K562 treated with DMSO at 1 percent for 4 hours (cell line): ENCODE results near the gene STRBP. TPM values are rescaled to one million over a fixed set of nuclear protein-coding genes. Genes with fewer than 3 reads are reported as not detected.

Experiments
- total RNA-seq: library from RNA; unstranded; fragments of 300-600 nt; gene quantifications from 2 replicates; pipeline ENCODE4 v1.2.3, GENCODE V29; 2022; ENCODE audit not compliant: insufficient read depth

Gene STRBP
- 37.1 and 55.6 TPM in 2 replicates for total RNA-seq

DNA sequence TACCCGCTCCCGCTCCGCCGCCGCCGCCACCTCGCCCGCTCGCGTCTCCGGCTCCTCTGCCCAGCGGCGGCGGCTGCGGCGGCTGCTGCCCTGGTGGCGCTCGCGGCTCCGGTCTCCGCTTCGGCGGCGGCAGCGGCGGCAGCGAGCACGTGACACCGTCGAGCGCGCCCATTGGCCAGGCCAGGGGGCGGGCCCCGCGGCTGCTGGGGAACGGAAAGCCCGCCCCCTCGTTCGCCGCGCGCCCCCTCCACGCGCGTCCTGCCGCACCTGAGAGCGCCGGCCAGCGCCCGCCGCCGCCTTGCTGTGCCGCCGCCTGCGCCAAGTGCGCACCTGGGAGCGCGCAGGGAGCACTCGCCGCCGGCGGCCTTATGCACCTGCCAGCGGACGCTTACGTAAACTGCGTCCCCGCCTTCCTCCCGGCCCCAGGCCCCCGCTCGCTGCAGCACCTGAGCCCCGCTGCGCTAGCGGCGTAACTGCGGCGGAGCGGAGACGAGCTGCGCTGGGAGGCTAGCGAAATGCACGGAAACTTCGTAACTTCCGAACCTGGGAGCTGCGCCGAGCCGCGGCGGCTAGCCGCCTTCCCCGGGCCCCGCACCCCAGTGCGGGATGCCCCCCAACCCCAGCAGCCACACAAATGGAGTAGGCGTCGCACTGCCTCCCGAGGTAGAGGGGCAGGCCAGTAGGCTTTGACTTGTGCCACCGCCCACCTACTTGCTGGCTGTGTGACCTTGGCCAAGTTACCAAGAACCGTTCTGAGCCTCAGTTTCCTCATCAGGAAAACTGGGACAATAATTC is at the start of gene STRBP:
STRBP (minus strand) TSS at position 122 of the 795 bp plus-strand sequence. CDS start 84,452 bp downstream, outside the sequence.

Other genes starting within 250 kb of the STRBP start
- gene GPR21, start 234.9 kb downstream of the STRBP start, total RNA-seq = not detected in 2 replicates
- gene CRB2, start 87.6 kb upstream of the STRBP start, total RNA-seq = 0.27 and 0.42 TPM in 2 replicates